DMS153 treated with DMSO at 0.1 percent for 48 hours (cell line): ENCODE results near the gene CES4A.
"Not testable (repeated sequence)": the region's sequence is repeated elsewhere in the genome, so short reads cannot be mapped to it uniquely, and the experiment has no call there.

Experiments
- DNase-seq: peaks from one replicate; lab custom pipeline; 2025; ENCODE audit not compliant: unreplicated experiment; lab: John Stamatoyannopoulos, UW

Gene CES4A

GRCh38 chr16:66988197-66988788 is at the start of gene CES4A:
TSS of gene CES4A (plus strand) at chr16:66988589. CDS start at chr16:66988773, 184 bp downstream.
- DNase-seq, result no peak

DNA sequence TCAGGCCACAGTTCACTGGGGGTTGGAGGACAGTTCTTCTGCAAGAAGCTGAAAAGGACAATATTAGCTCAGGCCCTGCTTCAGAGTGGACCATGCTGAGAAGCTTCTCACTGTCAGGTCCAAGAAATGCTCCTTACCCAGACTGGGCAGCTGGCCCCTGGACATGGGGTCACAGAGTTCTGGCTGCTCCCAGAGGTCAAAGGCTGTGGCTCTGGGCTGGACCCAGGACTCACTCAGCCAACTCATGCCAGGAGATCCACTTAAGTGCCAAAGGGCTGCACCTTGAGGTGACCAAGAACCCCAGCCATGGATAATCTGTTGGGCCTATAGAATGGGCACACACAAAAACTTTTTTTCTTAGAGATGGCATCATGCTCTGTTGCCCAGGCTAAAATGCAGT is 49.0 kb upstream of the CES4A start:
- DNase-seq, result no peak

DNA sequence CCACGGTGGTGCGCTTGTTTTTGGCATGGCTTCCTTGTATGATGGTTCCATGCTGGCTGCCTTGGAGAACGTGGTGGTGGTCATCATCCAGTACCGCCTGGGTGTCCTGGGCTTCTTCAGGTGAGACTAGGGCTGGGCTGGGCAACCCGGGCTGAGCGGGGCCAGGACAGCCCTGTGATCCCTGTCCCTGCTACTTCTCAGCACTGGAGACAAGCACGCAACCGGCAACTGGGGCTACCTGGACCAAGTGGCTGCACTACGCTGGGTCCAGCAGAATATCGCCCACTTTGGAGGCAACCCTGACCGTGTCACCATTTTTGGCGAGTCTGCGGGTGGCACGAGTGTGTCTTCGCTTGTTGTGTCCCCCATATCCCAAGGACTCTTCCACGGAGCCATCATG is 48.2 kb upstream of the CES4A start:
- no peak for DNase-seq

- DNase-seq, result no peak
Measured at GRCh38 chr16:66942981-66943380, 45.4 kb upstream of the CES4A start.

DNA sequence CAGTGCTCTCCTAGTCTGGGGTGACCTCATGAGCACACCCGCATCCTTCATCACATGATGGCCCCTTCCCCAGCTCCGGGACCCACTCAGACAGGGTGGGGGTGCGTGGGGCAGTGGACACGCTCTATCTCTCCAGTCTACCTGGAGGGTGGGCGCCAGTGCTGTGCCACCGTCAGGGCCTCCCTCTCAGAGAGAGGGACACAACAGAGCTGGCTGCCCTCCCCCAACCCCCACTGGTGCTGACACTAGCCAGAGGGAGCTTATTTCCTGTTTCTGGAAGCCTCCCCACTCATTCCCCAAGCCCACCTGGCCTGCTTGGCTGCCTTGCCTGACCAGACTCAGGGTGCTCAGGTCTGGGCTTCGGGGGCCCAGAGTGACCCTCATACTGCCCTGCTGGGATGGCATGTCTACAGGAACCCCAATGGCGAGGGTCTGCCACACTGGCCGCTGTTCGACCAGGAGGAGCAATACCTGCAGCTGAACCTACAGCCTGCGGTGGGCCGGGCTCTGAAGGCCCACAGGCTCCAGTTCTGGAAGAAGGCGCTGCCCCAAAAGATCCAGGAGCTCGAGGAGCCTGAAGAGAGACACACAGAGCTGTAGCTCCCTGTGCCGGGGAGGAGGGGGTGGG is 44.8 kb upstream of the CES4A start:
- DNase-seq, result no peak

GRCh38 chr16:66944054-66944441 is 44.3 kb upstream of the CES4A start:
- no peak for DNase-seq

DNA sequence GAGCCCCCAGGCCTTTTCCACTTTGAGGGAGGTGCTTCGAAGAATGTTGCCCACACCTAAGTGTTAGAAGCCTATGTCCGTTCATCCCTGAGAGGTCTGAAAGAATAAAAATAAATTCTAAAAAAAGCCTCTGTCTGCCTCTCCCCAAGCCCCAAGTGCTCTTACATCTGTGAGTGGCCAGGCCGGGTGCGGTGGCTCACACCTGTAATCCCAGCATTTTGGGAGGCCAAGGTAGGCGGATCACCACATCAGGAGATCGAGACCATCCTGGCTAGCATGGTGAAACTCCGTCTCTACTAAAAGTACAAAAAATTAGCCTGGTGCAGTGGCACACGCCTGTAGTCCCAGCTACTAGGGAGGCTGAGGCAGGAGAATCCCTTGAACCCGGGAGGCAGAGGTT is 43.4 kb upstream of the CES4A start:
- not testable (repeated sequence) for DNase-seq

DNA sequence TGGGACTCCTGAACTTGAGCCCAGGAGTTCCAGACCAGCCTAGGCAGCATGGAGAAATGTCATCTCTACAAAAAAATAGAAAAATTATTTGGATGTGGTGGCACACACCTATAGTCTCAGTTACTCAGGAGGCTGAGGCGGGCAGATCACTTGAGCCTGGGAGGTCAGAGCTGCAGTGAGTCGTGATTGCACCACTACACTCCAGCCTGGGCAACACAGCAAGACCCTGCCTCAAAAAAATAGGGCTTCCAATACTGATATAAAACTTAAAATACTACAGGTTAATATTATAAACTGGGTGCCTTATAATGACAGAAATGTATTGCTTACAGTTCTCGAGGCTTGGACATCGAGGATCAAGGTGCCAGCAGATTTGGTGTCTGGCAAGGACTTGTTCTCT is 42.5 kb upstream of the CES4A start:
- DNase-seq, result no peak

DNA sequence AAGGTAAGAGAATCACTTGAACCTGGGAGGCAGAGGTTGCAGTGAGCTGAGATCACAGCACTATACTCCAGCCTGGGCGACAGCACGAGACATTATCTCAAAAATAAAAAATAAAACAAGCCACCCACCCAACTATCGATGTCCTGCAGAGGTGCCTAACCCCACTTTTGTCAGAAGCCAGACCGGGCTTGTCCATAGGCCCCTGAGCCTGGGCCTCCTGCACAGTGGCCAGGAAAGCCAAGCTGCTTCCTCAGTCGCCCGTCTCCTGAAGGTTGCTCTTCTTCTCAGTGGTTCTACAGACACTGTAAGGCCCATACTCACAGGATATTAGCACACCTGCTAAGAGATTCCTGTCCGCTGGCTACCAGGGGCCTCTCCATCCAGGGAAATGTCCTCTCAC is 41.8 kb upstream of the CES4A start:
- no peak for DNase-seq

DNA sequence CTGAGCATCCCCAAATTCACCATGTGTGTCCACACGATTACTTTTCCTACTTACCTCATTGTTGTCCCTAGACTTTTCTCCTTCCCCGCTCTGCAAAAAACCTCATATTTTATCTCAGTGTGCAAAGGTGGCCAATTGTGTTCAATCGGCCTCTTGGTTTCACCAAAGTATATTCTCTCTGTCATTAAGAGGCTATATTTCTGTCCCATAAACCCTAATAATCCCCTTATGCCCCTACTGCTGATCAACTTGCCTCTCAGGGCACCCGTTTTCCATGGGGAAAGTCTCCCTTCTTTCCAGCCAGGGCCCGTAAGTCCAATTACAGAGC is 41.5 kb upstream of the CES4A start:
- no peak for DNase-seq

DNA sequence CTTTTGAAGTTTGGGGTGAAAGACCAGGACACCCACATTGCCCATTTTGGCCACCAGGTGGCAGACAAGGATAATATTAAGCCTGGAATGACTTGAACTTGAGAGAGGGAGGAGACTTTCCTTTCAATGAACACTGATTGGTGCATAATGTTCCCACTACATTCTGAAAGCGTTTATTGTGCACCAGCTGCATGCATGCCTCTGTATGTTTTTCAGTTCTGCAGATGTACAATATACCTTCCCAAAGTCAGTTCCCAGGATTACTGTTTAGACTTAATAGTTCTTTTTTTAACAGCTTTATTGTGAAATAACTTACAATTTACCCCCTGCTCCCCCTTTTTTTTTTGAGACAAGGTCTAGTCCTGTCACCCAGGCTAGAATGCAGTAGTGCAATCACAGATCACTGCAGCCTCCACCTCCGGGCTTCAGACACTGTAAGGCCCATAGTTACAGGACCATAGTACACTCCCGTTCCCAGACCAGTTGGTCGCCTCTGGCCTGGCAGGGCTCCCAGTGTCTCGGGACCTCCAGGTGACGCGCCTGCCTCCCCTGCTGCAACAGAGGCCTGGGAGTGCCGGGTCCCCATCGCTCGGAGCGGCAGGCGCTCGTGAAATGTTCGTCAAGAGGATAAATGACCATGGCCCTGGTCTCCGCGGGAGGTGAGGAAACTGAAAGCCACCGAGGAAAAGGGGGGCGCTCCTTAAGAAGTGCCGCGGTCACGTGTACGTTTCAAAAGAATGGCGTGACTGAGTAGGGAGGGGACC is 40.9 kb upstream of the CES4A start:
- peak; percentile 66 for DNase-seq

- no peak for DNase-seq
Measured at GRCh38 chr16:66948134-66948836, 40.1 kb upstream of the CES4A start.

DNA sequence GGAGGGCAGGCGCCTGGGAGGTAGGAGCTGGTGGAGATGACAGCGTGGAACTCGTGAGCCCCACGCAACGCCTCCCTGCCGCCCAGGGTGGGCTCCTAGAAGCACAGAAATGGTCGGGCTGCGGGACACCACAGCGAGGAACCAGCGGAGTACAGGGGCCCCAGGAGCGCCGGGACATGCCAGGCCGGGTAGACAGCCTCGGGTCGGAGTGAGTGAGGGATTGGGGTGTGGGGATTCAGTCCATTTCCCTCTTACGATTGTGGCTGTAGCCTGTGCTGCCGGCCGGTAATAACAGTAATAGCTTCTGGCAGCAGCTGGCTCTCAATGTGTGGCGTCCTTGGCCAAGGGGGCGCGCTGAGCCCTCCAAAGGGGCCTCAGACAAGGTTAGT is 39.6 kb upstream of the CES4A start:
- no peak for DNase-seq

DNA sequence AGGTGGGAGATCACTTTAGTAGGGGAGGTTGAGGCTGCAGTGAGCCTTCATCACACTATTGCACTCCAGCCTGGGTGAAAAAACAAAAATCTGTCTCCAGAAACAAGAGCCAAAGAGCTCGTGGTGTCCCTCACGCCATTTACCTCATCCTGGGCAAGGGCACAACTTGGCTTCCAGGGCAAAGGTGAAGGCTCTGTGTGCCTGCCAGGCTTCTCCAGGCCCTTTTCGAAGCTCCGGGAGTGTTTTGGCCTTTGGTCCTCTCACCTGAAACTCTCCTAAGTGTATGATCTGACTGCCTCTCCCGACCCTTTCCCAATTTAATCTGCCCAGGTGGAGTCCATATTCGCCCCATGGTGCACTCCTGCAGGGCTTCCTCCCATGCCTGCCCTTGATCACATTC is 38.9 kb upstream of the CES4A start:
- no peak for DNase-seq

- no peak for DNase-seq
Measured at GRCh38 chr16:66950437-66950836, 38.0 kb upstream of the CES4A start.

GRCh38 chr16:66950971-66951790 is 37.2 kb upstream of the CES4A start:
- DNase-seq, result no peak

DNA sequence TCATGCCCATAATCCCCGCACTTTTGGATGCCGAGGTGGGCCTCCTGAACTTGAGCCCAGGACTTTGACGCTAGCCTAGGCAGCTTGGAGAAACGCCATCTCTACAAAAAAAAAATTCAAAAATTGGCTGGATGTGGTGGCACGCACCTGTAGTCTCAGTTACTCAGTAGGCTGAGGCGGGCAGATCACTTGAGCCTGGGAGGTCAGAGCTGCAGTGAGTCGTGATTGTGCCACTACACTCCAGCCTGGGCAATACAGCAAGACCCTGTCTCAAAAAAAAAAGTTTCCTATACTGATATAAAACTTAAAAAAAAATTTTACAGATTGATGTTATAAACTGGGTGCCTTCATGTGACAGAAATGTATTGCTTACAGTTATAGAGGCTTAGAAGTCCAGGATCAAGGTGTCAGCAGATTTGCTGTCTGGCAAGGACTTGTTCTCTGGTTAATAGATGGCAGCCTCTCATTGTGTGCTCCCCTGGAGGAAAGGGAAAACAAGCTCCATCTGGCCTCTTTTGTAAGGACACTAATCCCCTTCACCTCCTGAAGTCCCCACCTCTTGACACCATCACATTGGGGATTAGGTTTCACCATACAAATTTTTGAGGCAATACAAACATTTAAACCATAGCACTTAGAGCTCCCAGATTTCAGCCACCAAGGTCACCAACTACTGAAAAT is 35.8 kb upstream of the CES4A start:
- no peak for DNase-seq

DNA sequence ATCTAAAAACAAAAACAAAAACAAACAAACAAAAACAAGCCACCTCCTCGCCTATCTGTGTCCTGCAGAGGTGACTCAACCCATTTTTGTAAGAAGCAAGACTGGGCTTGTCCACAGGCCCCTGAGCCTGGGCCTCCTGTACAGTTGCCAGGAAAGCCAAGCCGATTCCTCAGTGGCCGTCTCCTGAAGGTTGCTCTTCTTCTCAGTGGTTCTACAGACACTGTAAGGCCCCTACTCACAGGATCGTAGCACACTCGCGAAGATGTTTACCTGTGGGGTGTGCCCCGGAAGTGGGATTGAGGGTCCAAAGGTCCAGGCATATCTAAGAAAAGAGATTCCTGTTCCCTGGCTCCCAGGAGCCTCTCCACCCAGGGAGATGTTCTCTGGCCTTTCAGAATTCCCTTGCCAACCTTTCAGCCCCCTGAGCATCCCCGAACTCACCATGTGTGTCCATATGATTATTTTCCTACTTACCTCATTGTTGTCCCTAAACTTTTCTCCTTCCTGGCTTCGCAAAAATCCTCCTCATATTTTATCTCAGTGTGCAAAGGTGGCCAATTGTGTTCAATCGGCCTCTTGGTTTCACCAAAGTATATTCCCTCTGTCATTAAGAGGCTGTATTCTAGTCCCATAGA is 34.8 kb upstream of the CES4A start:
- no peak for DNase-seq

DNA sequence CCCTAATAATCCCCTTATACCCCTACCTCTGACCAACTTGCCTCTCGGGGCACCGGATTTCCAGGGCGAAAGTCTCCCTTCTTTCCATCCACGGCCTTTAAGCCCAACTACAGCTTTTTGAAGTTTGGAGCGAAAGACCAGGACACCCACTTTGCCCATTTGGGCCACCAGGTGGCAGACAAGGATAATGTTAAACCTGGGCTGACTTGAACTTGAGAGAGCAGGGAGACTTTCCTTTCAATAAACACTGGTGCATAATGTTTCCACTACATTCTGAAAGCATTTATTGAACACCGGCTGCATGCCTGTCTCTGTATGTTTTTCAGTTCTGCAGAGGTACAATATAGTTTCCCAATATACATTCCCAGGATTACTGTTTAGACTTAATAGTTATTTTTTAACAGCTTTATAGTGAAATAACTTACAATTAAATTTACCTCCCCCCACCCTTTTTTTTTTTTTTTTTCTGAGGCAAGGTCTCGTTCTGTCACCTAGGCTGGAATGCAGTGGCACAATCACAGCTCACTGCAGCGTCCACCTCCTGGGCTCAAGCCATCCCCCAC is 34.2 kb upstream of the CES4A start:
- DNase-seq, result peak; percentile 51
